Measurements from ENCODE around the gene TUT7. TPM values are rescaled to one million over a fixed set of nuclear protein-coding genes. Genes with fewer than 3 reads are reported as not detected.
"Not testable (repeated sequence)": the region's sequence is repeated elsewhere in the genome, so short reads cannot be mapped to it uniquely, and the experiment has no call there.

TUT7 gene
- total and polyA plus RNA-seq, 4 donors, result 15.5 to 47.7 (median 26.2) TPM

DNA sequence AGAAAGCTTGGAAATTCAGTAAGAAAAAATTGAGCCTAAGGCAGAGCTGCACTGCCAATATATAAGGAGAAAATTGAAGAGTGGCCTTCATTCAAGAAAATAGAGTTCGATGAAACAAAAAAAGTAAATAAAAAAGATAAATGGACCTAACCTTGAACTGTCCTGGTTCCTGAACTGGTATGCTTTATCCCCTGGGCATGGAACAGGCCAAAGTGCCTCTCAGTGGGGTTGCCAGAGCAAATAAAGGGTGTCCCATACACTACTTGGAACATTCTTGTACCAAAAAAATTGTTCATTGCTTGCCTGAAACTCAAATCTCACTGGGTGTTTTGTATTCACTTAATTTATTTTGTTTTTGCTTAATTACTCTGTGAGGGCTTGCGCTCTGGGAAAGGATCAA is 42.2 kb upstream of the TUT7 start:
- ATAC-seq (ENCODE audit: insufficient read depth, low FRiP score), result no peak
- H3K4me3 ChIP-seq, result no peak overlapping the region
- TF ChIP-seq, protein P1, sequence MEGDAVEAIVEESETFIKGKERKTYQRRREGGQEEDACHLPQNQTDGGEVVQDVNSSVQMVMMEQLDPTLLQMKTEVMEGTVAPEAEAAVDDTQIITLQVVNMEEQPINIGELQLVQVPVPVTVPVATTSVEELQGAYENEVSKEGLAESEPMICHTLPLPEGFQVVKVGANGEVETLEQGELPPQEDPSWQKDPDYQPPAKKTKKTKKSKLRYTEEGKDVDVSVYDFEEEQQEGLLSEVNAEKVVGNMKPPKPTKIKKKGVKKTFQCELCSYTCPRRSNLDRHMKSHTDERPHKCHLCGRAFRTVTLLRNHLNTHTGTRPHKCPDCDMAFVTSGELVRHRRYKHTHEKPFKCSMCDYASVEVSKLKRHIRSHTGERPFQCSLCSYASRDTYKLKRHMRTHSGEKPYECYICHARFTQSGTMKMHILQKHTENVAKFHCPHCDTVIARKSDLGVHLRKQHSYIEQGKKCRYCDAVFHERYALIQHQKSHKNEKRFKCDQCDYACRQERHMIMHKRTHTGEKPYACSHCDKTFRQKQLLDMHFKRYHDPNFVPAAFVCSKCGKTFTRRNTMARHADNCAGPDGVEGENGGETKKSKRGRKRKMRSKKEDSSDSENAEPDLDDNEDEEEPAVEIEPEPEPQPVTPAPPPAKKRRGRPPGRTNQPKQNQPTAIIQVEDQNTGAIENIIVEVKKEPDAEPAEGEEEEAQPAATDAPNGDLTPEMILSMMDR (IDR thresholded peaks at IDR 0.05; ENCODE audit: control extremely low read depth, extremely low read depth), result no peak
- no peak for DNase-seq
- H3K36me3 ChIP-seq (ENCODE audit: control insufficient read depth in 4 of 4, insufficient read depth in 4 of 4, low read length in 4 of 4), result no peaks in the 10 kb centered on the region
- H3K4me1 ChIP-seq (ENCODE audit: control insufficient read depth in 5 of 5, insufficient read depth in 5 of 5, low read length in 5 of 5), result no peaks in the 10 kb centered on the region
- H3K27me3 ChIP-seq (ENCODE audit: control insufficient read depth in 3 of 3, insufficient read depth in 3 of 3, low read length in 2 of 3), result no peaks in the 10 kb centered on the region
- no peak overlapping the region for H3K27ac ChIP-seq (ENCODE audit: low read depth in 1 of 2, low read length in 1 of 2)
- no peaks in the 10 kb centered on the region for H3K9me3 ChIP-seq (ENCODE audit: control insufficient read depth in 4 of 4, insufficient read depth in 3 of 4, low read length in 3 of 4)
- 91 to 97% methylated on average over 2 of the region's 2 CpGs for WGBS, 2 donors
- no peak overlapping the region for H3K9ac ChIP-seq (ENCODE audit: insufficient read depth in 1 of 2, low read length in 2 of 2)

DNA sequence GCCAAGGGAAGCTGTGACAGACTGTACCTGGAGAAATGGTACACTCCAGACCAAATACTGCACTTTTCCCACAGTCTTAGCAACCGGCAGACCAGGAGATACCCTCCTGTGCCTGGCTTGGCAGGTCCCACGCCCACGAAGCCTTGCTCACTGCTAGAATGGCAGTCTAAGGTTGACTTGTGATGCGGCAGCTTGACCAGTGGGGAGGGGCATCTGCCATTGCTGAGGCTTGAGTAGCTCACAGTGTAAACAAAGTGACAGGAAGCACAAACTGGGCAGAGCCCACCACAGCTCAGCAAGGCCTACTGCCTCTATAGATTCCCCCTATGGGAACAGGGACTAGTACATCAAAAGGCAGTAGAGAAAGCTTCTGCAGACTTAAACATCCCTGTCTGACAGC is 36.0 kb upstream of the TUT7 start:
- 77 to 89% methylated on average over 4 of the region's 4 CpGs for WGBS, 2 donors
- not testable (repeated sequence) for H3K9ac ChIP-seq (ENCODE audit: insufficient read depth in 1 of 2, low read length in 2 of 2); H3K27me3 ChIP-seq (ENCODE audit: control insufficient read depth in 3 of 3, insufficient read depth in 3 of 3, low read length in 2 of 3); H3K4me3 ChIP-seq; ATAC-seq (ENCODE audit: insufficient read depth, low FRiP score); H3K4me1 ChIP-seq (ENCODE audit: control insufficient read depth in 5 of 5, insufficient read depth in 5 of 5, low read length in 5 of 5); H3K9me3 ChIP-seq (ENCODE audit: control insufficient read depth in 4 of 4, insufficient read depth in 3 of 4, low read length in 3 of 4); DNase-seq; H3K36me3 ChIP-seq (ENCODE audit: control insufficient read depth in 4 of 4, insufficient read depth in 4 of 4, low read length in 4 of 4); H3K27ac ChIP-seq (ENCODE audit: low read depth in 1 of 2, low read length in 1 of 2)

DNA sequence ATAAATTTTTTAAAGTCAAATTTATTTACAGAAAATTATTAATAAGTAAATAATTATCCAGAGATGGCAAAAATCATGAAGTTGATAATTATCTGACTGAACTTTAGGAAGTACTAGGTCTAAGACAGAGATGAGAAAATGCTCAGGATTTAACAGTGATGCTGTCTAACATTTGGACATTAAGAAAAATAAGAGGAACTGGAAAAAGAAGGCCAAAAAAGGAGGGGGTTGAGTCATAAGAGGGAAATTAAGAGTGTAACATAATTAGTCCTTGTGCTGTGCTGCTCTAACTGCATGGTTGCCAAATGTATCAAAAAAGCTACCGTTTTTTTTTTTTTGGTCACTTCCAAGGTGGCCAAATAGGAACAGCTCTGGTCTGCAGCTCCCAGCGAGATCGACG is 35.4 kb upstream of the TUT7 start:
- TF ChIP-seq, protein P1 (IDR thresholded peaks at IDR 0.05; ENCODE audit: control extremely low read depth, extremely low read depth), result no peak
- WGBS, 2 donors, result 94 to 95% methylated on average over 4 of the region's 4 CpGs
- Histone ChIP-seq H3K9ac (ENCODE audit: insufficient read depth in 1 of 2, low read length in 2 of 2) (no peak overlapping the region), H3K36me3 (ENCODE audit: control insufficient read depth in 4 of 4, insufficient read depth in 4 of 4, low read length in 4 of 4) (no peaks in the 10 kb centered on the region), H3K27ac (ENCODE audit: low read depth in 1 of 2, low read length in 1 of 2) (no peak overlapping the region), H3K9me3 (ENCODE audit: control insufficient read depth in 4 of 4, insufficient read depth in 3 of 4, low read length in 3 of 4) (no peaks in the 10 kb centered on the region), H3K4me1 (ENCODE audit: control insufficient read depth in 5 of 5, insufficient read depth in 5 of 5, low read length in 5 of 5) (no peaks in the 10 kb centered on the region), H3K27me3 (ENCODE audit: control insufficient read depth in 3 of 3, insufficient read depth in 3 of 3, low read length in 2 of 3) (no peaks in the 10 kb centered on the region), H3K4me3 (no peak overlapping the region)
- DNase-seq, result no peak
- ATAC-seq (ENCODE audit: insufficient read depth, low FRiP score), result no peak

DNA sequence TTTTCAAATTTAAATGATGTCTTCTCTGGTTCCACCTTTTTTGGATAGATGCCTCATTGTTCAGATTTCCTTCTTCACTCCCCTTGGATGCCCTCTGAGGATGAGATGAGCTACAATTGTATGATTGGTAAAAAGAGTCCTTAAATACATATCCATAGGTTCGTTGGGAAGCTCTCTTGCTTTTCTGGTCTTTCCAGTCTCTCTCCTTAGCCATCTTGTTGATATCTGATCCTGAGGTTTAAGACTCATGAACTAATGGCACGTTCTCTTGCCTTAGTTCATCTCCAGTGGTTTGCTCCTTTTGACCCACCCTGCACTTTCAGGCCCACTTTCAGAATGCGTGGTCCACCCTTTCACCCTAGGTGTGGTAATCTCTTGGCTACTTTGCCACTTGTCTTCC is 33.2 kb upstream of the TUT7 start:
- no peak overlapping the region for H3K4me3 ChIP-seq
- TF ChIP-seq, protein P1 (IDR thresholded peaks at IDR 0.05; ENCODE audit: control extremely low read depth, extremely low read depth), result no peak
- H3K27ac ChIP-seq (ENCODE audit: low read depth in 1 of 2, low read length in 1 of 2), result no peak overlapping the region
- H3K9ac ChIP-seq (ENCODE audit: insufficient read depth in 1 of 2, low read length in 2 of 2), result no peak overlapping the region
- no peaks in the 10 kb centered on the region for H3K27me3 ChIP-seq (ENCODE audit: control insufficient read depth in 3 of 3, insufficient read depth in 3 of 3, low read length in 2 of 3)
- ATAC-seq (ENCODE audit: insufficient read depth, low FRiP score) (no peak), DNase-seq (no peak)
- peaks cover 0 to 4% (median 0%) of the 10 kb centered on the region in 4 donors for H3K9me3 ChIP-seq (ENCODE audit: control insufficient read depth in 4 of 4, insufficient read depth in 3 of 4, low read length in 3 of 4)
- H3K36me3 ChIP-seq (ENCODE audit: control insufficient read depth in 4 of 4, insufficient read depth in 4 of 4, low read length in 4 of 4), result no peaks in the 10 kb centered on the region
- 60 to 79% methylated on average over 3 of the region's 3 CpGs for WGBS, 2 donors
- H3K4me1 ChIP-seq (ENCODE audit: control insufficient read depth in 5 of 5, insufficient read depth in 5 of 5, low read length in 5 of 5), result no peaks in the 10 kb centered on the region

DNA sequence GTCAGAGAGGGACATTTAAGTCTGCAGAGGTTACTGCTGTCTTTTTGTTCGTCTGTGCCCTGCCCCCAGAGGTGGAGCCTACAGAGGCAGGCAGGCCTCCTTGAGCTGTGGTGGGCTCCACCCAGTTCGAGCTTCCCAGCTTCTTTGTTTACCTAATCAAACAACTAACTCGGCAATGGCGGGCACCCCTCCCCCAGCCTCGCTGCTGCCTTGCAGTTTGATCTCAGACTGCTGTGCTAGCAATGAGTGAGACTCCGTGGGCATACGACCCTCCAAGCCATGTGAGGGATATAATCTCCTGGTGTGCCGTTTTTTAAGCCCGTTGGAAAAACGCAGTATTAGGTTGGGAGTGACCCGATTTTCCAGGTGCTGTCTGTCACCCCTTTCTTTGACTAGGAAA is 28.8 kb upstream of the TUT7 start:
- WGBS, 2 donors, result 80 to 90% methylated on average over 11 of the region's 11 CpGs
- not testable (repeated sequence) for DNase-seq; H3K9me3 ChIP-seq (ENCODE audit: control insufficient read depth in 4 of 4, insufficient read depth in 3 of 4, low read length in 3 of 4); H3K36me3 ChIP-seq (ENCODE audit: control insufficient read depth in 4 of 4, insufficient read depth in 4 of 4, low read length in 4 of 4); H3K4me3 ChIP-seq; H3K27me3 ChIP-seq (ENCODE audit: control insufficient read depth in 3 of 3, insufficient read depth in 3 of 3, low read length in 2 of 3); ATAC-seq (ENCODE audit: insufficient read depth, low FRiP score); H3K4me1 ChIP-seq (ENCODE audit: control insufficient read depth in 5 of 5, insufficient read depth in 5 of 5, low read length in 5 of 5); H3K9ac ChIP-seq (ENCODE audit: insufficient read depth in 1 of 2, low read length in 2 of 2); H3K27ac ChIP-seq (ENCODE audit: low read depth in 1 of 2, low read length in 1 of 2)

Measured in lung (tissue), 12 donors.